Subcutaneous preadipocyte (primary cell): ENCODE results near the gene GLI2. TPM values are rescaled to one million over a fixed set of nuclear protein-coding genes. Genes with fewer than 3 reads are reported as not detected.

Source experiments
- total RNA-seq: library from RNA; depleted of rRNA; stranded (reverse); fragments of >200 nt; gene quantifications from 2 replicates; pipeline ENCODE4 v1.2.3, GENCODE V29; 2012

GLI2 gene
- 2.6 and 17.4 TPM in 2 replicates for total RNA-seq

DNA sequence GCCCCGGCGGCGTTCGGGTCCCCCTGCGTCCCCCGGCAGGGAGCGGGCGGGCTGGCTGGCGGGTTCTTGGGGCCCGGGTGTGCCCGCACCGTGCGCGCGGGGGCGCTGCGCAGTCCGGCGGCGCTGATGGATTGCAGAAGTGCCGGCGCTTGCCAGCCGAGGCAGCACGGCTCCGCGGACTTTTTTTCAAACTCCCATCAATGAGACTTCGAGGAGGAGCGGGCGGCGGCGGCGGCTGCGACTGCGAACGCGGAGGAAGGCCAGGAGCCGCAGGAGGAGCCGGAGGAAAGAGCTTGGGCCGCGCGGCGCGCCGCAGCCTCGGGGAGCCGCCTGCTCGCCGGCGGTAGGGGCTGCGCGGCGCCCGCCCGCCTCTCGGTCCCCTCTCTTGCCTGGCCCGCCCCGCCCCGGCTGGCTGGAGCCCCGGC is at the start of gene GLI2:
Gene GLI2, plus strand, starts transcription at position 123 of the 425 bp plus-strand sequence. CDS start 61,453 bp downstream, outside the sequence.

